ENCODE data around the gene SERPINH1. TPM values are rescaled to one million over a fixed set of nuclear protein-coding genes. Genes with fewer than 3 reads are reported as not detected.

SERPINH1 gene
- polyA plus RNA-seq, 2 donors = 20.0 to 27.1 TPM

DNA sequence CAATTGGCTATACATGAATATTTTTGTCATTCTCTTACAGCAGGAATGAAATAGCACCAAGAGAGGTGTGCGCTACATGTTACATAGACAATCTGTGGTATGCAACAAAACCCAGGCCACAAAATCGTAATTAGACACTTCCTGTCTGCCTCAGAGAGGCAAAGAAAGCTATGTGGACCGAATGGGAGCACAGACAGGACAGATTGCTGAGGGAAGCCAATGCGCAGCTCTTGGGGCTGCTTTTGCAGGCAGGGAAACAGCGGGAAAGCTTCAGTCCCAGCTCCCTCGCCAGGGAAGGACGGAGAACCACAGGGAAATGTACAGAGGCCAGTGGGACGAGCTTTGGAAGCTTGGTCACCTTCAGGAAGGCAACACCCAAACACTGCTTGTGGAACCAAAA, 40.9 kb downstream of the SERPINH1 start:
- no peaks in the 10 kb centered on the region for H3K36me3 ChIP-seq (ENCODE audit: control insufficient read depth in 2 of 2, insufficient read depth in 2 of 2, low read length in 1 of 2)
- no peak overlapping the region for H3K27ac ChIP-seq (ENCODE audit: low read depth in 2 of 2, low read length in 1 of 2)
- H3K4me3 ChIP-seq (ENCODE audit: low read depth in 1 of 2, low read length in 2 of 2) = no peak overlapping the region
- H3K9me3 ChIP-seq (ENCODE audit: control insufficient read depth in 2 of 2, insufficient read depth in 1 of 2, low read depth in 1 of 2, low read length in 1 of 2) = no peaks in the 10 kb centered on the region
- no peaks in the 10 kb centered on the region for H3K27me3 ChIP-seq (ENCODE audit: control insufficient read depth in 1 of 2, insufficient read depth in 2 of 2, low read length in 2 of 2)
- WGBS, 2 donors = 83 to 84% methylated on average over 8 of the region's 8 CpGs
- peaks cover 0 to 3% of the 10 kb centered on the region in 2 donors for H3K4me1 ChIP-seq (ENCODE audit: control insufficient read depth in 2 of 2, insufficient read depth in 2 of 2, low read length in 1 of 2)

GRCh38 chr11:75603791-75604736, 42.0 kb downstream of the SERPINH1 start:
- Histone ChIP-seq H3K36me3 (ENCODE audit: control insufficient read depth in 2 of 2, insufficient read depth in 2 of 2, low read length in 1 of 2) (no peaks in the 10 kb centered on the region), H3K27me3 (ENCODE audit: control insufficient read depth in 1 of 2, insufficient read depth in 2 of 2, low read length in 2 of 2) (no peaks in the 10 kb centered on the region), H3K27ac (ENCODE audit: low read depth in 2 of 2, low read length in 1 of 2) (no peak overlapping the region), H3K4me3 (ENCODE audit: low read depth in 1 of 2, low read length in 2 of 2) (no peak overlapping the region), H3K9me3 (ENCODE audit: control insufficient read depth in 2 of 2, insufficient read depth in 1 of 2, low read depth in 1 of 2, low read length in 1 of 2) (no peaks in the 10 kb centered on the region), H3K4me1 (ENCODE audit: control insufficient read depth in 2 of 2, insufficient read depth in 2 of 2, low read length in 1 of 2) (peaks cover 0 to 3% of the 10 kb centered on the region in 2 donors)
- 72 to 78% methylated on average over 16 of the region's 16 CpGs for WGBS, 2 donors

DNA sequence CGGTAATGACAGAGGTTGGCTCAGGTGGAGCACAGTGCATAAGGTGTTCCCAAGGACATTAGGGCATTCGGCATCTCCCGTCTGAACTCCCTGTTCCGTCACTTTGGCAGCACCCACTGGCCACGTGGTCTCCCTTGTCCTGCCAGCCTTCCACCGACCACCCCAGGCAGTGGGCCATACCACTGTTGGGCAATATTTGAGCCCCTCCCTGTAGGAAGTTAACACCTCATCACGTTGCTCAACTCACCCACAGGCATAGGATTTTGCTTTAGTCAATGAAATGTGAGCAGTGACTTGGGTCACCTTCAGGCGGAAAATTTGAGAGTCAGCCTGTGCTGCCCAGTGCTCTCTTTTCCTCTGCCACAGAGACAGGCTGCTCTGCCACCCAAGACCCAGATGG, 44.0 kb downstream of the SERPINH1 start:
- Histone ChIP-seq H3K4me3 (ENCODE audit: low read depth in 1 of 2, low read length in 2 of 2) (no peak overlapping the region), H3K27ac (ENCODE audit: low read depth in 2 of 2, low read length in 1 of 2) (no peak overlapping the region), H3K36me3 (ENCODE audit: control insufficient read depth in 2 of 2, insufficient read depth in 2 of 2, low read length in 1 of 2) (no peaks in the 10 kb centered on the region), H3K4me1 (ENCODE audit: control insufficient read depth in 2 of 2, insufficient read depth in 2 of 2, low read length in 1 of 2) (peaks cover 0 to 3% of the 10 kb centered on the region in 2 donors), H3K9me3 (ENCODE audit: control insufficient read depth in 2 of 2, insufficient read depth in 1 of 2, low read depth in 1 of 2, low read length in 1 of 2) (no peaks in the 10 kb centered on the region), H3K27me3 (ENCODE audit: control insufficient read depth in 1 of 2, insufficient read depth in 2 of 2, low read length in 2 of 2) (no peaks in the 10 kb centered on the region)
- WGBS, 2 donors = 79 to 81% methylated on average over 8 of the region's 8 CpGs

DNA sequence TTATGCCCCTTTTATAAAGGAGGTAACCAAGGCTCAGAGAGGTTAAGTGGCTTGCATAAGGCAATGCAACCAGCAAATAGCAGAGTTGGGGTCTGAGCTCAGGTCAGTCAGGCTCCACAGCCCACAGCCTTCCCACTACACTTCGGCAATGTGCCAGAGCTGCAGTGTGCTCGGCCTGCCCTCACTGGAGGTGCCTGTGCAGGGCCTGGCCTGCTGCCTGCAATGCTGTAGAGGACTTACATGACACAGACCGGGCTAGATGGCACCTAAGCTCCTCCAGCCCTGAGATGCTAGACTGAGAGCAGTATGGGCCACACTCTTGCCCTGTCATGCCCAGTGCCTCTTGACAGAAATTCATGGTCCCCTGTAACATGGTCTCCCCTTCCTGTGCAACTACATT, 49.8 kb downstream of the SERPINH1 start:
- Histone ChIP-seq H3K9me3 (ENCODE audit: control insufficient read depth in 2 of 2, insufficient read depth in 1 of 2, low read depth in 1 of 2, low read length in 1 of 2) (no peaks in the 10 kb centered on the region), H3K27ac (ENCODE audit: low read depth in 2 of 2, low read length in 1 of 2) (no peak overlapping the region), H3K4me1 (ENCODE audit: control insufficient read depth in 2 of 2, insufficient read depth in 2 of 2, low read length in 1 of 2) (no peaks in the 10 kb centered on the region), H3K27me3 (ENCODE audit: control insufficient read depth in 1 of 2, insufficient read depth in 2 of 2, low read length in 2 of 2) (no peaks in the 10 kb centered on the region), H3K36me3 (ENCODE audit: control insufficient read depth in 2 of 2, insufficient read depth in 2 of 2, low read length in 1 of 2) (no peaks in the 10 kb centered on the region), H3K4me3 (ENCODE audit: low read depth in 1 of 2, low read length in 2 of 2) (no peak overlapping the region)
- WGBS, 2 donors = 84 to 95% methylated on average over 3 of the region's 3 CpGs

- Histone ChIP-seq H3K4me3 (ENCODE audit: low read depth in 1 of 2, low read length in 2 of 2) (no peak overlapping the region), H3K36me3 (ENCODE audit: control insufficient read depth in 2 of 2, insufficient read depth in 2 of 2, low read length in 1 of 2) (no peaks in the 10 kb centered on the region), H3K27ac (ENCODE audit: low read depth in 2 of 2, low read length in 1 of 2) (no peak overlapping the region), H3K9me3 (ENCODE audit: control insufficient read depth in 2 of 2, insufficient read depth in 1 of 2, low read depth in 1 of 2, low read length in 1 of 2) (no peaks in the 10 kb centered on the region), H3K4me1 (ENCODE audit: control insufficient read depth in 2 of 2, insufficient read depth in 2 of 2, low read length in 1 of 2) (no peaks in the 10 kb centered on the region), H3K27me3 (ENCODE audit: control insufficient read depth in 1 of 2, insufficient read depth in 2 of 2, low read length in 2 of 2) (no peaks in the 10 kb centered on the region)
- 67 to 71% methylated on average over 7 of the region's 7 CpGs for WGBS, 2 donors
These were observed 53.7 kb downstream of the SERPINH1 start for GRCh38 chr11:75615751-75616150.

DNA sequence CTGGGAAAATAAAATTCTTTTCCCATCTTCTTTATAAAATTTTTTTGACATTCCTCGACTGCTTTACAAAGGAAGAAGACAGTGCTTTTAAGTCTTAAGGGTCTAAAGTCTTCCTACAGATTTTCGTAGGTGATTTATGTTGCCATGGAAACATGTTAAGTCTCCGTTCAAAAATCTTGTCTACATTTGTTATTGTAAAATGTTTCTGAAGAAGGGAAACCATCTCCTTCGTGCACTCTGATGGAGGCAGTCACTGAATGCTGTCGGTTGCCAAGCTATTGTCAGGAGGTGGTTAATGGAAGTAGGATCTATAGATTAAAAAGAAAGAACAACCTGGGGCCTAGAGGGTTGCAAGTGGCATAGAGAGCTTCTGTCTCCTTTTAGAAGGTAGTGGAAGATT, 54.2 kb downstream of the SERPINH1 start:
- no peak overlapping the region for H3K4me3 ChIP-seq (ENCODE audit: low read depth in 1 of 2, low read length in 2 of 2)
- no peaks in the 10 kb centered on the region for H3K4me1 ChIP-seq (ENCODE audit: control insufficient read depth in 2 of 2, insufficient read depth in 2 of 2, low read length in 1 of 2)
- 69 to 75% methylated on average over 5 of the region's 5 CpGs for WGBS, 2 donors
- H3K36me3 ChIP-seq (ENCODE audit: control insufficient read depth in 2 of 2, insufficient read depth in 2 of 2, low read length in 1 of 2) = no peaks in the 10 kb centered on the region
- H3K27me3 ChIP-seq (ENCODE audit: control insufficient read depth in 1 of 2, insufficient read depth in 2 of 2, low read length in 2 of 2) = no peaks in the 10 kb centered on the region
- H3K27ac ChIP-seq (ENCODE audit: low read depth in 2 of 2, low read length in 1 of 2) = no peak overlapping the region
- H3K9me3 ChIP-seq (ENCODE audit: control insufficient read depth in 2 of 2, insufficient read depth in 1 of 2, low read depth in 1 of 2, low read length in 1 of 2) = no peaks in the 10 kb centered on the region

Other genes starting within 250 kb of the SERPINH1 start
- gene ARRB1, start 210.6 kb upstream of the SERPINH1 start, polyA plus RNA-seq = 1 to 10 TPM; 4.9 to 5.0 TPM
- 1,000 to 10,000 TPM; 1,864 to 2,574 TPM for gene RPS3, start 162.7 kb upstream of the SERPINH1 start, polyA plus RNA-seq
- under 1 TPM; 0.24 to 0.39 TPM for gene KLHL35, start 129.1 kb upstream of the SERPINH1 start, polyA plus RNA-seq
- 1 to 10 TPM; 1.9 to 3.0 TPM for gene GDPD5, start 36.3 kb upstream of the SERPINH1 start, polyA plus RNA-seq
- gene MAP6, start 106.8 kb downstream of the SERPINH1 start, polyA plus RNA-seq = 1 to 10 TPM in 1 of 2 donors, under 1 TPM in 1; 0.71 to 1.6 TPM
- under 1 TPM in 1 of 2 donors, not detected in 1; 0.02 TPM for gene MOGAT2, start 155.6 kb downstream of the SERPINH1 start, polyA plus RNA-seq
- gene DGAT2, start 206.5 kb downstream of the SERPINH1 start, polyA plus RNA-seq = 10 to 100 TPM; 13.4 to 17.2 TPM

All from esophagus (tissue), 2 donors.